Gastrocnemius medialis (tissue), 4 donors: ENCODE results near the gene GYS2.

Experiments
- CTCF ChIP-seq, 5 experiments: fragments of 450-650 bp in 3 of 5; fragments of 200-600 bp in 2 of 5; sonication (generic) in 2 of 5; IDR thresholded peaks in 4 of 5; conservative IDR thresholded peaks in 1 of 5; 1 replicate in 4 of 5; 2 replicates in 1 of 5; pipeline ENCODE4 v1.5.1; 2016 to 2019; ENCODE audit warnings: antibody characterized with exemption in 5 of 5, mild to moderate bottlenecking in 3 of 5, moderate library complexity in 3 of 5
- POLR2A ChIP-seq, 2 donors: fragments of 450-650 bp; IDR thresholded peaks; one replicate each; pipeline ENCODE4 v1.6.1; 2017; ENCODE audit warnings: antibody characterized with exemption in 2 of 2, mild to moderate bottlenecking in 2 of 2, moderate library complexity in 2 of 2

- TF ChIP-seq POLR2A (IDR thresholded peaks at IDR 0.05) (no peak), CTCF (IDR thresholded peaks at IDR 0.05 in 4 of 5, conservative IDR thresholded peaks at IDR 0.05 in 1 of 5) (no peak)
Observed at GRCh38 chr12:21566223-21566906, 38.3 kb downstream of the GYS2 start.
